Liver (tissue), 3 donors: ENCODE measurements around the gene CYP1B1.

Source experiments
- CTCF ChIP-seq: fragments of 150-350 bp; IDR thresholded peaks from 2 replicates; pipeline ENCODE4 v1.5.1; 2017; ENCODE audit warnings: improper control_type of control experiment, low read depth, low read length; ENCODE audit not compliant: missing input control
- SP1 ChIP-seq: IDR thresholded peaks from 2 replicates; pipeline ENCODE4 v1.6.1; 2018; ENCODE audit warnings: antibody characterized with exemption, mild to moderate bottlenecking
- donor health status: healthy.
- donor health status: healthy.

- TF ChIP-seq CTCF (no peak), SP1 (no peak)
Measured at GRCh38 chr2:38099099-38100028, 23.4 kb upstream of the CYP1B1 start.
